ENCODE measurements around the gene PLAGL1.

DNA sequence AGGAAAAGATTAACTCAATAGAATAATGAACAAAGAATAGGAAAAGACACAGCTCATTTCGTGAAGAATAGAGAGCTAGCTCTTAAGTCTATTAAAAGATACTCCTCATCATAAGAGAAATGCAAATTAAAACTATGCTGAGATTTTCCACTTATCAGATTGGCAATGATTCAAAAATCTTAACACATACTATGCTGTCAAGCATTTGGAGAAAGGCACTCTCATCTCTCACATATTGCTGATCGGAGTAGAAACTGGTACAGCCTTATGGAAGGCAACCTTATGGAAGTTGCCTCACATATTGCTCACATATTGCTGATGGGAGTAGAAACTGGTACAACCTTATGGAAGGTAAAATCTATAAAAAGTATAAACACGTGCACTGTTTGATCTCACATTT is 21.4 kb upstream of the PLAGL1 start:
- TF ChIP-seq, protein P1, sequence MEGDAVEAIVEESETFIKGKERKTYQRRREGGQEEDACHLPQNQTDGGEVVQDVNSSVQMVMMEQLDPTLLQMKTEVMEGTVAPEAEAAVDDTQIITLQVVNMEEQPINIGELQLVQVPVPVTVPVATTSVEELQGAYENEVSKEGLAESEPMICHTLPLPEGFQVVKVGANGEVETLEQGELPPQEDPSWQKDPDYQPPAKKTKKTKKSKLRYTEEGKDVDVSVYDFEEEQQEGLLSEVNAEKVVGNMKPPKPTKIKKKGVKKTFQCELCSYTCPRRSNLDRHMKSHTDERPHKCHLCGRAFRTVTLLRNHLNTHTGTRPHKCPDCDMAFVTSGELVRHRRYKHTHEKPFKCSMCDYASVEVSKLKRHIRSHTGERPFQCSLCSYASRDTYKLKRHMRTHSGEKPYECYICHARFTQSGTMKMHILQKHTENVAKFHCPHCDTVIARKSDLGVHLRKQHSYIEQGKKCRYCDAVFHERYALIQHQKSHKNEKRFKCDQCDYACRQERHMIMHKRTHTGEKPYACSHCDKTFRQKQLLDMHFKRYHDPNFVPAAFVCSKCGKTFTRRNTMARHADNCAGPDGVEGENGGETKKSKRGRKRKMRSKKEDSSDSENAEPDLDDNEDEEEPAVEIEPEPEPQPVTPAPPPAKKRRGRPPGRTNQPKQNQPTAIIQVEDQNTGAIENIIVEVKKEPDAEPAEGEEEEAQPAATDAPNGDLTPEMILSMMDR (conservative IDR thresholded peaks at IDR 0.05; ENCODE audit: low read depth, low read length), result no peak
- TF ChIP-seq EZH2 (IDR thresholded peaks at IDR 0.05; ENCODE audit: borderline replicate concordance, low read depth, low read length, poor library complexity, severe bottlenecking), result no peak

Measured in A673 (cell line).